HCT116 (cell line): ENCODE measurements around the gene LIPA.

Experiments
- CEBPB ChIP-seq: IDR thresholded peaks from 2 replicates; pipeline ENCODE4 v1.6.1; 2012; ENCODE audit warnings: low read depth
- EGR1 ChIP-seq: IDR thresholded peaks from 2 replicates; pipeline ENCODE4 v1.6.1; 2012; ENCODE audit warnings: low read depth
- EZH2phosphoT487 ChIP-seq: fragments of 200-600 bp; IDR thresholded peaks from 2 replicates; pipeline ENCODE4 v1.6.1; 2018; ENCODE audit warnings: antibody characterized with exemption, borderline replicate concordance
- JUND ChIP-seq: IDR thresholded peaks from 2 replicates; pipeline ENCODE4 v1.6.1; 2012
- MAX ChIP-seq: IDR thresholded peaks from 2 replicates; pipeline ENCODE4 v1.6.1; 2012
- POLR2A ChIP-seq: IDR thresholded peaks from 2 replicates; pipeline ENCODE4 v1.7.0; 2011; ENCODE audit warnings: borderline replicate concordance; ENCODE audit not compliant: insufficient read depth, insufficient read length; ENCODE audit errors: extremely low read depth
- POLR2AphosphoS5 ChIP-seq: IDR thresholded peaks from 2 replicates; pipeline ENCODE4 v1.6.1; 2011; ENCODE audit warnings: mild to moderate bottlenecking, low read depth, low read length, moderate library complexity
- SRF ChIP-seq: IDR thresholded peaks from 2 replicates; pipeline ENCODE4 v1.6.1; 2012; ENCODE audit warnings: low read depth
- TCF7L2 ChIP-seq: IDR thresholded peaks from 2 replicates; pipeline ENCODE4 v1.7.0; 2011; ENCODE audit warnings: borderline replicate concordance, inconsistent platforms; ENCODE audit not compliant: insufficient read depth, insufficient read length; ENCODE audit errors: extremely low read depth
- ZFX ChIP-seq: fragments of 450-650 bp; IDR thresholded peaks from 2 replicates; pipeline ENCODE4 v1.6.1; 2017
- ZNF274 ChIP-seq: fragments of 200-500 bp; sonication (Bioruptor generic); IDR thresholded peaks from 2 replicates; pipeline ENCODE4 v1.6.1; 2014; ENCODE audit warnings: mild to moderate bottlenecking, low read depth, low read length, inconsistent platforms
- TF ChIP-seq, protein P1 (sequence below), 3 experiments: fragments of 200-600 bp in 1 of 3; sonication (generic) in 1 of 3; IDR thresholded peaks in 2 of 3; conservative IDR thresholded peaks in 1 of 3; 2 replicates each; pipeline ENCODE4 v1.5.1; 2012 to 2017; ENCODE audit warnings: low read depth in 2 of 3, low read length in 2 of 3, antibody characterized with exemption in 1 of 3, borderline replicate concordance in 1 of 3, control low read depth in 1 of 3, mild to moderate bottlenecking in 1 of 3, mixed read lengths in 1 of 3, mixed run types in 1 of 3, moderate library complexity in 1 of 3; ENCODE audit not compliant: insufficient read depth in 1 of 3
- TF ChIP-seq, protein P2 (sequence below): IDR thresholded peaks from 2 replicates; pipeline ENCODE4 v1.6.1; 2012

DNA sequence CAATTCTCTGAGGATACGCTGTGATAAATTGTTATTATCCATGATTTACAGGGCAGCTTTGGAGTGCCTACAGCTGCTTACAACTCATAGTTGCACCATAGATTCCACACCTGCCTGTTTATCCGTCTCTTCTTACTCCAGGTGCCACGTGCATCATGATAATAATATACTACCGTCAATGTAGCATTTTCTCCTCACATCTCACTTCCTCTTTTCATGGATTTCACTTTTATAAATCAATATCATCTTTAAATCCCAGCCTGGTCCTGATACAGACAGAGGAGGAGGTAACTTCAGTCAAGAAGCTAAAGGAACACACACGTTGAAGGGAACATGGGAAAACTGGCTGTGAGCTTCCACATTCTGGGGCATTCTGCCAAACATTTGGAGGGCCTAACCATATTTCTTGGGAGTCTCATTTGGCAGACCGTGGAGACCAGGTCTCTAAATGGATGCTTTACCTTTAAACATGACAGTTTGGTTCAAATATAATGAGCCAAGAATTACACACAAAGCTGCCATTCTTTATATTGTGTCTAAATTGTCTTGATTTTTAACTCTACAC is 46.9 kb downstream of the LIPA start:
- TF ChIP-seq, protein P1, sequence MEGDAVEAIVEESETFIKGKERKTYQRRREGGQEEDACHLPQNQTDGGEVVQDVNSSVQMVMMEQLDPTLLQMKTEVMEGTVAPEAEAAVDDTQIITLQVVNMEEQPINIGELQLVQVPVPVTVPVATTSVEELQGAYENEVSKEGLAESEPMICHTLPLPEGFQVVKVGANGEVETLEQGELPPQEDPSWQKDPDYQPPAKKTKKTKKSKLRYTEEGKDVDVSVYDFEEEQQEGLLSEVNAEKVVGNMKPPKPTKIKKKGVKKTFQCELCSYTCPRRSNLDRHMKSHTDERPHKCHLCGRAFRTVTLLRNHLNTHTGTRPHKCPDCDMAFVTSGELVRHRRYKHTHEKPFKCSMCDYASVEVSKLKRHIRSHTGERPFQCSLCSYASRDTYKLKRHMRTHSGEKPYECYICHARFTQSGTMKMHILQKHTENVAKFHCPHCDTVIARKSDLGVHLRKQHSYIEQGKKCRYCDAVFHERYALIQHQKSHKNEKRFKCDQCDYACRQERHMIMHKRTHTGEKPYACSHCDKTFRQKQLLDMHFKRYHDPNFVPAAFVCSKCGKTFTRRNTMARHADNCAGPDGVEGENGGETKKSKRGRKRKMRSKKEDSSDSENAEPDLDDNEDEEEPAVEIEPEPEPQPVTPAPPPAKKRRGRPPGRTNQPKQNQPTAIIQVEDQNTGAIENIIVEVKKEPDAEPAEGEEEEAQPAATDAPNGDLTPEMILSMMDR (IDR thresholded peaks at IDR 0.05 in 2 of 3, conservative IDR thresholded peaks at IDR 0.05 in 1 of 3; ENCODE audit: borderline replicate concordance in 1 of 3, insufficient read depth in 1 of 3, low read depth in 2 of 3, low read length in 2 of 3), result no peak
- TF ChIP-seq EGR1 (no peak), POLR2A (no peak), POLR2AphosphoS5 (no peak), ZFX (no peak), TCF7L2 (no peak), MAX (no peak), CEBPB (no peak), EZH2phosphoT487 (no peak), ZNF274 (no peak), JUND (no peak), SRF (no peak)
- TF ChIP-seq, protein P2, sequence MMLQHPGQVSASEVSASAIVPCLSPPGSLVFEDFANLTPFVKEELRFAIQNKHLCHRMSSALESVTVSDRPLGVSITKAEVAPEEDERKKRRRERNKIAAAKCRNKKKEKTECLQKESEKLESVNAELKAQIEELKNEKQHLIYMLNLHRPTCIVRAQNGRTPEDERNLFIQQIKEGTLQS, result no peak
